ENCODE measurements around the gene LEKR1. TPM values are rescaled to one million over a fixed set of nuclear protein-coding genes. Genes with fewer than 3 reads are reported as not detected.

The LEKR1 gene
- total and polyA plus RNA-seq, 2 donors (not counting 3 experiments of a cell fraction or from before 2014, with no cell fraction given), result 0.07 to 0.64 TPM

DNA sequence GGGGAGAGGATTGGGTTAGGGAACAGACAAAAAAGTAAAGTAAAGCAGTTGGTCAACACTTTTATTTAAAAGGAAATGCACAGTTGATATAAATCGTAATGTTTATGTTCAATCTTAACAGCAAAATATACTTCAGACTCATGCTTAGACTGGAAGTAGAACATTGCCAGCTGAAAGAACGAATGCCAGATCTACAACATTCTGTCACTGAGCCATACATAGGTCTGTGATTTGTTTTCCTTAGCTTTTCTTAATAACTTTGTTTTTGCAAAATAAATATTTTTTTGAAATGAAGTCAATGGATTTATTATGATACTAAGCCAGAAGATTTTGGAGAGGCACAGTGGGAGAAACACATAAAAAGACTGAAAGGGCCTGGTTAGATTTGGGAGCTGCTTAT, 62.0 kb downstream of the LEKR1 start:
- POLR2A ChIA-PET, result no interaction called here
- no peak overlapping the region for H2AFZ ChIP-seq (ENCODE audit: low read depth, low read length)
- TF ChIP-seq EZH2 (IDR thresholded peaks at IDR 0.05; ENCODE audit: borderline replicate concordance, low read depth, low read length, severe bottlenecking) (no peak), POLR2A (IDR thresholded peaks at IDR 0.05; ENCODE audit: low read depth, low read length) (no peak), JUN (IDR thresholded peaks at IDR 0.05; ENCODE audit: borderline replicate concordance, insufficient read depth, insufficient read length, low read depth) (no peak), GATA2 (IDR thresholded peaks at IDR 0.05; ENCODE audit: insufficient read depth, insufficient read length, low read depth, low read length) (no peak), MAX (IDR thresholded peaks at IDR 0.05; ENCODE audit: insufficient read depth, insufficient read length) (no peak), POLR2AphosphoS5 (IDR thresholded peaks at IDR 0.05; ENCODE audit: insufficient read depth, low read depth, low read length) (no peak), MYC (IDR thresholded peaks at IDR 0.05; ENCODE audit: low read depth, low read length) (no peak), FOS (IDR thresholded peaks at IDR 0.05; ENCODE audit: borderline replicate concordance, insufficient read depth, low read length) (no peak)
- TF ChIP-seq, protein P1, sequence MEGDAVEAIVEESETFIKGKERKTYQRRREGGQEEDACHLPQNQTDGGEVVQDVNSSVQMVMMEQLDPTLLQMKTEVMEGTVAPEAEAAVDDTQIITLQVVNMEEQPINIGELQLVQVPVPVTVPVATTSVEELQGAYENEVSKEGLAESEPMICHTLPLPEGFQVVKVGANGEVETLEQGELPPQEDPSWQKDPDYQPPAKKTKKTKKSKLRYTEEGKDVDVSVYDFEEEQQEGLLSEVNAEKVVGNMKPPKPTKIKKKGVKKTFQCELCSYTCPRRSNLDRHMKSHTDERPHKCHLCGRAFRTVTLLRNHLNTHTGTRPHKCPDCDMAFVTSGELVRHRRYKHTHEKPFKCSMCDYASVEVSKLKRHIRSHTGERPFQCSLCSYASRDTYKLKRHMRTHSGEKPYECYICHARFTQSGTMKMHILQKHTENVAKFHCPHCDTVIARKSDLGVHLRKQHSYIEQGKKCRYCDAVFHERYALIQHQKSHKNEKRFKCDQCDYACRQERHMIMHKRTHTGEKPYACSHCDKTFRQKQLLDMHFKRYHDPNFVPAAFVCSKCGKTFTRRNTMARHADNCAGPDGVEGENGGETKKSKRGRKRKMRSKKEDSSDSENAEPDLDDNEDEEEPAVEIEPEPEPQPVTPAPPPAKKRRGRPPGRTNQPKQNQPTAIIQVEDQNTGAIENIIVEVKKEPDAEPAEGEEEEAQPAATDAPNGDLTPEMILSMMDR (IDR thresholded peaks at IDR 0.05; ENCODE audit: extremely low read depth in 1 of 2, insufficient read depth in 1 of 2, low read depth in 1 of 2, low read length in 2 of 2), result no peak
- H3K9me3 ChIP-seq (replicated peaks; ENCODE audit: control insufficient read depth, insufficient read depth, low read length), result no peaks in the 10 kb centered on the region
- DNase-seq (ENCODE audit: low read depth, low spot score), result no peak
- H4K20me1 ChIP-seq (replicated peaks; ENCODE audit: control insufficient read depth, extremely low read depth, insufficient read depth, low read length), result no peaks in the 10 kb centered on the region
- H3K27me3 ChIP-seq (ENCODE audit: control insufficient read depth in 2 of 2, insufficient read depth in 2 of 2, low read length in 2 of 2), result no peaks in the 10 kb centered on the region
- H3K79me2 ChIP-seq (ENCODE audit: control insufficient read depth, insufficient read depth, low read length), result no peaks in the 10 kb centered on the region
- intact Hi-C loops (cut with micrococcal nuclease) (no loop called here), dilution Hi-C loops (cut with MboI; ENCODE audit: extremely low pct_ligation_motif_present, low sequenced_read_pairs) (no loop called here)
- no peak overlapping the region for H3K9ac ChIP-seq (replicated peaks; ENCODE audit: extremely low read depth, insufficient read depth, low read length)
- H3K36me3 ChIP-seq (ENCODE audit: control insufficient read depth in 2 of 2, extremely low read depth in 1 of 2, insufficient read depth in 2 of 2, low read length in 2 of 2), result no peaks in the 10 kb centered on the region
- CTCF ChIA-PET, result interaction anchor here (1.1 to 1.8 kb wide), 3 partner anchors 10 to 179 kb away, joined by 3 to 8 read pairs (median 3); no protein-coding TSS in a partner anchor
- H3K4me2 ChIP-seq (ENCODE audit: insufficient read depth, low read length), result no peak overlapping the region
- peaks cover 2% of the 10 kb centered on the region for H3K4me1 ChIP-seq (ENCODE audit: control insufficient read depth, extremely low read depth, insufficient read depth, low read length)
- H3K9me1 ChIP-seq (replicated peaks; ENCODE audit: control insufficient read depth, extremely low read depth, insufficient read depth, low read length), result no peaks in the 10 kb centered on the region
- no peak overlapping the region for H3K4me3 ChIP-seq (replicated peaks in 1 of 3; ENCODE audit: insufficient read depth in 1 of 3, low read depth in 1 of 3, low read length in 3 of 3)
- H3K27ac ChIP-seq (ENCODE audit: insufficient read depth, low read depth, low read length), result no peak overlapping the region
- no TSS peak for BruUV-seq (replicated peaks)
- FAIRE-seq, result no peak

All from endothelial cell of umbilical vein (primary cell).